H54 (cell line): ENCODE data around the gene PITPNC1.
"Not testable (repeated sequence)": the region's sequence is repeated elsewhere in the genome, so short reads cannot be mapped to it uniquely, and the experiment has no call there.

Experiments
- DNase-seq: peaks from one replicate; pipeline ENCODE4 v3.0.0; 2011; ENCODE audit warnings: low spot score, mixed read lengths; ENCODE audit not compliant: insufficient read length
- FAIRE-seq: peaks from 3 replicates; lab custom pipeline; 2011; peaks lifted over from hg19 to GRCh38; lab: Jason Lieb, UNC
- POLR2A ChIP-seq: IDR thresholded peaks from 2 replicates; pipeline ENCODE4 v1.6.1; 2011; ENCODE audit warnings: low read depth, mild to moderate bottlenecking, low read length

Gene PITPNC1

GRCh38 chr17:67491681-67492024 lies 114.6 kb downstream of the PITPNC1 start:
- FAIRE-seq (no peak), DNase-seq (no peak)

GRCh38 chr17:67492251-67492740 lies 115.2 kb downstream of the PITPNC1 start:
- no peak for TF ChIP-seq POLR2A
- DNase-seq = no peak
- no peak for FAIRE-seq

More at GRCh38 chr17:67491681-67492024, 114.6 kb downstream of the PITPNC1 start:
- TF ChIP-seq POLR2A = no peak

- TF ChIP-seq POLR2A = no peak
- DNase-seq (no peak), FAIRE-seq (no peak)
Observed at GRCh38 chr17:67492824-67493517, 115.9 kb downstream of the PITPNC1 start.

- no peak for DNase-seq
- no peak for TF ChIP-seq POLR2A
- FAIRE-seq = no peak
Observed at GRCh38 chr17:67493812-67494211, 116.7 kb downstream of the PITPNC1 start.

GRCh38 chr17:67495534-67495933 lies 118.5 kb downstream of the PITPNC1 start:
- not testable (repeated sequence) for FAIRE-seq, DNase-seq

- FAIRE-seq (no peak), DNase-seq (no peak)
- no peak for TF ChIP-seq POLR2A
Observed at GRCh38 chr17:67496286-67496685, 119.2 kb downstream of the PITPNC1 start.

GRCh38 chr17:67499685-67500084 lies 122.6 kb downstream of the PITPNC1 start:
- FAIRE-seq (no peak), DNase-seq (no peak)
- TF ChIP-seq POLR2A = no peak

GRCh38 chr17:67500261-67500660 lies 123.2 kb downstream of the PITPNC1 start:
- FAIRE-seq (no peak), DNase-seq (peak; percentile 23)
- no peak for TF ChIP-seq POLR2A

- DNase-seq (no peak), FAIRE-seq (no peak)
- no peak for TF ChIP-seq POLR2A
Observed at GRCh38 chr17:67500677-67501300, 123.7 kb downstream of the PITPNC1 start.

- DNase-seq (no peak), FAIRE-seq (no peak)
- no peak for TF ChIP-seq POLR2A
Observed at GRCh38 chr17:67502151-67502550, 125.1 kb downstream of the PITPNC1 start.

- DNase-seq (peak; percentile 36), FAIRE-seq (peak; percentile 58)
- no peak for TF ChIP-seq POLR2A
Observed at GRCh38 chr17:67503184-67503583, 126.1 kb downstream of the PITPNC1 start.

GRCh38 chr17:67503739-67504138 lies 126.7 kb downstream of the PITPNC1 start:
- DNase-seq (no peak), FAIRE-seq (no peak)
- no peak for TF ChIP-seq POLR2A

GRCh38 chr17:67504182-67504581 lies 127.1 kb downstream of the PITPNC1 start:
- no peak for TF ChIP-seq POLR2A
- DNase-seq = no peak
- no peak for FAIRE-seq

- TF ChIP-seq POLR2A = no peak
- DNase-seq = no peak
- no peak for FAIRE-seq
Observed at GRCh38 chr17:67506966-67507365, 129.9 kb downstream of the PITPNC1 start.
